Measurements from ENCODE around the gene PHF21B.

The PHF21B gene

DNA sequence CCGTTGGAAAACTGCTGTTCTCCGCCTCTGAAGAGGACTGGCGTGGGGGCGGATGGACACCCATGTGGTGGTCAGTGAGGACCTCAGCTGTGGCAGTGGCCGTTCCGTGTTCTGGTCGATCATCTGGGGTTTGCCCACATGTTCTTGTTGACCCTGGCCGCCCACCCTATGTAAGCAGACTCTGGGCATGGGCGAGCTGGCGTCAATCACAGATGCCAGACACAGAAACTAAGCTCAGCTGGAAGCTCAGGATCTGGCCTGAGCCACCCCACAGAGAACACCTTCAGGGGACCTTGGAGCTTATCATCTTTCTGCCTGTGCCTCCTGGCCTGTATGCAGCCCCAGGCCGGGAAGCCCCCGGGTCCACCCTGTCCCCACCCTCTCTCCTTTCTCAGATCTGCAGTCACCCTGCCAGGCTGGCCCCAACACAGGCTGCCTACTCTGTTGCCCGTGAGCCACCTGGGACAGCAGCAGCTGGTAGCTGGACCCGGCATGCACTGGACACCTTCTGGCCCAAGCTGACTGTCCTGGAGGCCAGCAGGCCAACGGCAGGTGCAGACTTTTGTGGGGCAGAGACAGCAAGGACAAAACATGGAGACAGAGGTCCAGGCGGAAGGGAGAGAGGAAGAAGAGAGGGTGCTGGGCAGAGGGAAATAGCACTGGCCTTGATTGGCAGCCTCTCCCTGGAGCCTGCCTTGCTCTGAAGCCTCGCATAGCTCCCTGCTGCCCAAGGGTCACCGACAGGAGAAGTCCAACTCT, 91.5 kb downstream of the PHF21B start:
- no peak for DNase-seq (ENCODE audit: low read depth)
- H3K4me3 ChIP-seq (ENCODE audit: low read depth, low read length), result no peak overlapping the region
- TF ChIP-seq, protein P1, sequence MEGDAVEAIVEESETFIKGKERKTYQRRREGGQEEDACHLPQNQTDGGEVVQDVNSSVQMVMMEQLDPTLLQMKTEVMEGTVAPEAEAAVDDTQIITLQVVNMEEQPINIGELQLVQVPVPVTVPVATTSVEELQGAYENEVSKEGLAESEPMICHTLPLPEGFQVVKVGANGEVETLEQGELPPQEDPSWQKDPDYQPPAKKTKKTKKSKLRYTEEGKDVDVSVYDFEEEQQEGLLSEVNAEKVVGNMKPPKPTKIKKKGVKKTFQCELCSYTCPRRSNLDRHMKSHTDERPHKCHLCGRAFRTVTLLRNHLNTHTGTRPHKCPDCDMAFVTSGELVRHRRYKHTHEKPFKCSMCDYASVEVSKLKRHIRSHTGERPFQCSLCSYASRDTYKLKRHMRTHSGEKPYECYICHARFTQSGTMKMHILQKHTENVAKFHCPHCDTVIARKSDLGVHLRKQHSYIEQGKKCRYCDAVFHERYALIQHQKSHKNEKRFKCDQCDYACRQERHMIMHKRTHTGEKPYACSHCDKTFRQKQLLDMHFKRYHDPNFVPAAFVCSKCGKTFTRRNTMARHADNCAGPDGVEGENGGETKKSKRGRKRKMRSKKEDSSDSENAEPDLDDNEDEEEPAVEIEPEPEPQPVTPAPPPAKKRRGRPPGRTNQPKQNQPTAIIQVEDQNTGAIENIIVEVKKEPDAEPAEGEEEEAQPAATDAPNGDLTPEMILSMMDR (IDR thresholded peaks at IDR 0.05; ENCODE audit: low read depth, low read length, missing control alignments), result no peak

DNA sequence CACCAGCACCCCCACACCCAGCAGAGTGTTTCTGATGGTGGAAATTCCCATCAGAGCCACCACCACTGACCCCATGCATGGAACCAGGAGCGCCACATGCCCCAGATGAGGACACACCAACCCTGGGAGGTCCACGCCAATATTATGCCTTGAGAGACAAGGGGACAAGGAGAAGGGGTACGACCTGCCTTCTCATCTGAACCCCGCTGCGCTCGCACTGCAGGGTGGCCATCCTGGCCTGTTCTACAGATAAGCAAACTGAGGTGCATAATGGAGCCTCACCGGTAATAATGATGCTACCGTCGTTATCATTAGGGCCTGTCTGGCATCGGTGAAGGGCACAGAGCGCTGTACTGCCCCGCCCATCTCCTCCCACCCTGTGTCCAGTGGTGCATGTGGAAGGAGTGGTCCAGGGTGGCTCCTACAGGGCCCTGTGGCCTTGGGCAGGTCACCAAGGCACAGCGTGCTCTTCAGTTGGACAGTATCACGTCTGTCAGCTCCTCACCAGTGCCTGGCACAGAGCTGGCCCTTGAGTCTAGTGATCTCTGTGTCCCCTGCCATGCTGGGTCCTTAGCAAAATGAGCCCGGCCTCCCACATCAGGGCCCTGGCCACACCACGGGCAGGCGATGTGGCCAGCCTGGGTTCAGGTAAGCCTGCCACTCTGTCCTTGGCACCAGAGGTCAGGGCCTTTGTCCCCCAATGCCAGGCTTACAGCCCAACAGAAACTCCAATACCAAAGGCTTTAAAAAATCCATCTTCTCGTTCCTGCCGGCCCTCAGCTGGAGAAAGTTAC, 92.2 kb downstream of the PHF21B start:
- TF ChIP-seq, protein P1 (IDR thresholded peaks at IDR 0.05; ENCODE audit: low read depth, low read length, missing control alignments), result no peak

DNA sequence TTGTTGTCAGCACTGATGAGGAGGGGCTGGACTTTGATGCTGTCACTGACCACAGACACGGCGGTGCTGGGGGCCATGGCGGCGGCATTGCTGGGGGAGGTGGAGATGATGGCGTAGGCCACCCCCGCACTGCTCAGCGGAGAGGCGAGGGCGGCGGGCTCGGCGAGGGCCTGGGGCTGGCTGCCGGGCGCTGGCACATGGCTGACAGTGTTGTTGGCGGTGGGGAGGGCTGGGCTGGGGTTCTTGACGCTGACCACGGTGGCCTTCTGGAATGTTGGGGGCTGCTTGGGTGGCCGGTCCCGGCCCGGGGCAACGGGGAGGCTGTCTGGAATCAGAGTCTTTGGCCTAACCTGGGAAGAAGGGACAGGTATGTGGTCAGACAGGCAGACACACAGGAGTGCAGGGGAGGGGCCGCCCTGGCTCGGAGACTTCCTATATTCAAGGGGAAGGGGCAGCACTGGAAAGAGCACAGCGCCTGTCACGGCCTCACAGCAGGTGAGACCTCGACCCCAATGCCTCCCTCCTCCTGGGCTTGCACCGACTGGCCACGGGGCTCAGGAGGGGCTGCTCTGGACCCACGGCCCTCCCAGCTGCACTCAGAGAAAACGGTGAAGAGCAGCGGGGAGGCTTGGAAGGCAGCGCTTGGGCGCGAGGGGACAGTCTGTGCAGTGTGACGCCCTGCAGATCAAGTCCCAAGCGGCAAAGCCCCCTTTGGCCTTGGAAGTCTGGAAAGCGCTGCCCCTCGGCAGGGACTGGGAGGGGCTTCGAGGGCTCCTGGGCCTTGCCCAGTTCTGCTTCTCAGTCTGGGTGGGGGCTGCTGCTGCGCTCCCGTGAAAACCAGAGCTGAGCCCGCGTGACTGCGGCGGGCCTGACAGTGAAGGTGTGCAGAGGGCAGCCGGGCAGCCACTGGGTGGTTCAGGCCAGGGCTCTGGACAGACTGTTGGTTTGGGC, 93.2 kb downstream of the PHF21B start:
- H3K4me3 ChIP-seq (ENCODE audit: low read depth, low read length), result no peak overlapping the region
- TF ChIP-seq, protein P1 (IDR thresholded peaks at IDR 0.05; ENCODE audit: low read depth, low read length, missing control alignments), result no peak
- no peak for DNase-seq (ENCODE audit: low read depth)

More for the DNA sequence above, 92.2 kb downstream of the PHF21B start:
- no peak for DNase-seq (ENCODE audit: low read depth)
- H3K4me3 ChIP-seq (ENCODE audit: low read depth, low read length), result no peak overlapping the region

DNA sequence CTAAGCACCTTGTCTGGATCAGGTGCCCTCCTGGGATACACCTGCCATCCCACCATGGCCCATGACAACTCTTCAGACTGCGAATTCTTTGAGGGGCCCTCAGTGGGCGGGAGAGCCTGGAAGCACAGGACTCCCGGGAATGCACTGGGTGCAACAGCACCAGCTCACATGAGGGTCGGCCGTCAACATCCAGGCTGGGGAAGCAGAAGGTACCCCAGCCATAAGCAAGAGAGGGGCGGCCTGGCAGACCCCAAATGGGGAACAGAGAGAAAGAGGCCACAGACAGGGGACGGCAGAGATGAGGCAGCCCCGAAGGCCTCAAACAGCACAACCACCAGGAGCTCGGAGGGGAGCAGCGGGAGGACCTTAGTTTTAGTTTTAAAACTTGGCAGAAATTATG, 94.4 kb downstream of the PHF21B start:
- DNase-seq (ENCODE audit: low read depth), result no peak
- TF ChIP-seq, protein P1 (IDR thresholded peaks at IDR 0.05; ENCODE audit: low read depth, low read length, missing control alignments), result no peak
- H3K4me3 ChIP-seq (ENCODE audit: low read depth, low read length), result no peak overlapping the region

DNA sequence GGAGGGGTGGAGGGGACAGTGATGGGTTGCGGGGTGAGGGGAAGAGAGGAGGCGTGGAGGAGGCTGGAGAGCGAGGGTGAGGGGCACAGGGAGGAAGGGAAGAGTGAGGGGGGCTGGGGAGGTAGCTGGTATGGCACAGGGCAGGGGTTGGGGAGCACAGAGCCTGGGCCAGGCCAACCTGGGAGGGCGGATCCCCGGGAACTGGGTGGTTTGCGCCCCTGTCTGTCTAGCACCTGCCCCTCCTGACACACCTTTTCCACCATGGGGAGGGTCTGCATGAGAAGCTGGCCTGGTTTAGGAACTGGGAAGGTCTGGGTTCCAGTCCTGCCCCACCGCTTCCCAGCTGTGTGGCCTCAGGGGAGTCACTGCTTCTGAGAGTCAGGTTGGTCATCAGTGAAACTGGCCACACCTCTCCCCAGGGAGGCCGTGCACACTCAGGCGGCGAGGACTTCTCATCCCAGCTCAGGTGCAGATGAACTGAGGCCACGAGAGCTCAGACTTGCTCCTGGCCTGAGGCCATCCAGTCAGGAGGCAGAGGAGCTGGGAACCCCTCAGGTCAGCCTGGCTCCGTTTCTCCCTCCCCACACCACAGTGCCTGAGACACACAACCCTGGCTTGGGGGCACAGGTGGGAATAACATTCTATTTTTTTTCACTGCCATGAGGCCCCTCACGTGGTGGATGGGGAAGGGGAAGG, 95.6 kb downstream of the PHF21B start:
- no peak overlapping the region for H3K4me3 ChIP-seq (ENCODE audit: low read depth, low read length)
- TF ChIP-seq, protein P1 (IDR thresholded peaks at IDR 0.05; ENCODE audit: low read depth, low read length, missing control alignments), result no peak
- DNase-seq (ENCODE audit: low read depth), result no peak
